ENCODE results near the gene VWF.

VWF gene

GRCh38 chr12:5909560-5909959, 214.9 kb downstream of the VWF start:
- TF ChIP-seq, protein P1, sequence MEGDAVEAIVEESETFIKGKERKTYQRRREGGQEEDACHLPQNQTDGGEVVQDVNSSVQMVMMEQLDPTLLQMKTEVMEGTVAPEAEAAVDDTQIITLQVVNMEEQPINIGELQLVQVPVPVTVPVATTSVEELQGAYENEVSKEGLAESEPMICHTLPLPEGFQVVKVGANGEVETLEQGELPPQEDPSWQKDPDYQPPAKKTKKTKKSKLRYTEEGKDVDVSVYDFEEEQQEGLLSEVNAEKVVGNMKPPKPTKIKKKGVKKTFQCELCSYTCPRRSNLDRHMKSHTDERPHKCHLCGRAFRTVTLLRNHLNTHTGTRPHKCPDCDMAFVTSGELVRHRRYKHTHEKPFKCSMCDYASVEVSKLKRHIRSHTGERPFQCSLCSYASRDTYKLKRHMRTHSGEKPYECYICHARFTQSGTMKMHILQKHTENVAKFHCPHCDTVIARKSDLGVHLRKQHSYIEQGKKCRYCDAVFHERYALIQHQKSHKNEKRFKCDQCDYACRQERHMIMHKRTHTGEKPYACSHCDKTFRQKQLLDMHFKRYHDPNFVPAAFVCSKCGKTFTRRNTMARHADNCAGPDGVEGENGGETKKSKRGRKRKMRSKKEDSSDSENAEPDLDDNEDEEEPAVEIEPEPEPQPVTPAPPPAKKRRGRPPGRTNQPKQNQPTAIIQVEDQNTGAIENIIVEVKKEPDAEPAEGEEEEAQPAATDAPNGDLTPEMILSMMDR (conservative IDR thresholded peaks at IDR 0.05; ENCODE audit: low read depth), result no peak
- no peak for DNase-seq (ENCODE audit: low spot score)
- ChIA-PET POLR2A (ENCODE audit: low non-redundant PET) (no interaction called here), CTCF (no interaction called here)
- no peak overlapping the region for H3K27ac ChIP-seq

DNA sequence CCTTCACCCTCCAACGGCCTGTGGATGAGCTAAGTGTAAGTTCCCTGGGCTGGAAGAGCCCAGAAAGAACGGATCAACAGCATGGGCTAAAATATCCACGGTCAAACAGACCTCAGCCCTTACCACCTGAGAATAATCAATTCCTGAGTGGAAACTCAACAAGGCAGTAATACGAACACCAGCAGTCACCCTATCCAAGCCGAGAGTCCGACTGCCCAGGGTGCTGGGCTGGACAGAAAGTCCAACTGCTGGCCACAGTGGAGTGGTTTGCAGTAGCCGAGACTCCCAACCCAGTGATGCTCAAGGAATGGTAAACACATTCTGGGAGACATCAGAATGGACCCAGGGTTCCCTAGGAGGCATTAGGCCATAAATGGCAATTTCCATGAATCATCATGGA, 216.2 kb downstream of the VWF start:
- POLR2A ChIA-PET (ENCODE audit: low non-redundant PET), result no interaction called here
- no peak overlapping the region for H3K27ac ChIP-seq
- TF ChIP-seq, protein P1 (conservative IDR thresholded peaks at IDR 0.05; ENCODE audit: low read depth), result no peak
- CTCF ChIA-PET, result no interaction called here
- DNase-seq (ENCODE audit: low spot score), result no peak

DNA sequence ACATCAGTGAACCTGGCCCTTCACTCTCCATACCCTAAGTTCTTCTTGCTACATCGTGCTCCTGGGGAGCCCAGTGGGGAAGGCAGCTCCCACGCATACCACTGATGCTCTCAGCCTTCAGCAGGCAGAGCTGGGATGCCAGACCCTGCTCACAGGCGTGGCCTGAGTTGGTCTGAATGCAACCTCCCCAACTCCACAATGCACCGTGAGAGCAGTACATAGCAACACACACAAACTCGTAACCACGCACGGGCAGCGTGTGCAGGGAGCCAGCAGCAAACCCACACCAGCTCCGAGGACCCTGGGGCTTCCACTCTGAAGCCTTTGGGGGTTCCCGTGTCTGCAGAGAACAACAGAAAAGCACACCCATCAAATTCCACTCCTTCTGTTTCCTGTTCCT, 216.7 kb downstream of the VWF start:
- no peak overlapping the region for H3K27ac ChIP-seq
- no peak for DNase-seq (ENCODE audit: low spot score)
- POLR2A ChIA-PET (ENCODE audit: low non-redundant PET), result no interaction called here
- TF ChIP-seq, protein P1 (conservative IDR thresholded peaks at IDR 0.05; ENCODE audit: low read depth), result no peak
- CTCF ChIA-PET, result no interaction called here

- CTCF ChIA-PET, result interaction anchor here (0.6 kb wide), 1 partner anchor 181 kb away, joined by 5 read pairs; no protein-coding TSS in a partner anchor
- H3K27ac ChIP-seq, result no peak overlapping the region
- TF ChIP-seq, protein P1 (conservative IDR thresholded peaks at IDR 0.05; ENCODE audit: low read depth), result no peak
- POLR2A ChIA-PET (ENCODE audit: low non-redundant PET), result no interaction called here
- no peak for DNase-seq (ENCODE audit: low spot score)
Observed at GRCh38 chr12:5905757-5906156, 218.7 kb downstream of the VWF start.

GRCh38 chr12:5904969-5905368, 219.5 kb downstream of the VWF start:
- CTCF ChIA-PET, result no interaction called here
- TF ChIP-seq, protein P1 (conservative IDR thresholded peaks at IDR 0.05; ENCODE audit: low read depth), result no peak
- POLR2A ChIA-PET (ENCODE audit: low non-redundant PET), result no interaction called here
- DNase-seq (ENCODE audit: low spot score), result no peak
- H3K27ac ChIP-seq, result no peak overlapping the region

DNA sequence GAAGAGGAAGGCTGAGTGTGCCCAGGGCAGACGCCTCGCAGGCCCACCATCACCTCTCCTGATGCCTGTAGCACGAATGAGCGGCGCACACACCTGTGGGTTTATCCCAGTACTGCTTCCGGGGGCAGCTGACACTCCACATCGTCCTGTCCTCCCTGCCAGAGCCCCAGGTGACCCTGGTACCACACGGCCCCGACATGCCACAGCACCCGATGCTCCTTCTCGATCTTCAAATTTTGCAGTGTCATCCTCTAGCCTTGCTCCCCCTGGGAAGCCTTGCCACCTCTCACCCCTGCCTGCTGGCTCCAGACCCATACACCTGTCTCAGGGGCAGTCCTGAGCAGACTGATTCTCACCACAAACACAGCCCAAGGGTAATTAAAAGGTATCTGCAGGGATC, 220.0 kb downstream of the VWF start:
- ChIA-PET CTCF (no interaction called here), POLR2A (ENCODE audit: low non-redundant PET) (no interaction called here)
- H3K27ac ChIP-seq, result no peak overlapping the region
- no peak for DNase-seq (ENCODE audit: low spot score)
- TF ChIP-seq, protein P1 (conservative IDR thresholded peaks at IDR 0.05; ENCODE audit: low read depth), result no peak

- no peak for DNase-seq (ENCODE audit: low spot score)
- ChIA-PET POLR2A (ENCODE audit: low non-redundant PET) (no interaction called here), CTCF (interaction anchor here (0.6 kb wide), 1 partner anchor 1899 kb away, joined by 4 read pairs; no protein-coding TSS in a partner anchor)
- no peak overlapping the region for H3K27ac ChIP-seq
- TF ChIP-seq, protein P1 (conservative IDR thresholded peaks at IDR 0.05; ENCODE audit: low read depth), result no peak
Observed at GRCh38 chr12:5902736-5903135, 221.7 kb downstream of the VWF start.

Measured in RWPE1 (cell line).